Peyer's patch (tissue), 4 donors: ENCODE results near the gene SHC4.

Experiments
- POLR2A ChIP-seq, 2 donors: fragments of 450-650 bp; IDR thresholded peaks; one replicate each; pipeline ENCODE4 v1.5.1; 2017; ENCODE audit warnings: antibody characterized with exemption in 2 of 2, mild to moderate bottlenecking in 2 of 2, moderate library complexity in 2 of 2
- TF ChIP-seq, protein P1 (sequence below), 6 experiments: fragments of 450-650 bp in 4 of 6; fragments of 200-600 bp in 2 of 6; sonication (generic) in 1 of 6; IDR thresholded peaks; one replicate each; pipeline ENCODE4 v1.5.1; 2017 to 2019; ENCODE audit warnings: antibody characterized with exemption in 6 of 6, mild to moderate bottlenecking in 3 of 6, moderate library complexity in 1 of 6

DNA sequence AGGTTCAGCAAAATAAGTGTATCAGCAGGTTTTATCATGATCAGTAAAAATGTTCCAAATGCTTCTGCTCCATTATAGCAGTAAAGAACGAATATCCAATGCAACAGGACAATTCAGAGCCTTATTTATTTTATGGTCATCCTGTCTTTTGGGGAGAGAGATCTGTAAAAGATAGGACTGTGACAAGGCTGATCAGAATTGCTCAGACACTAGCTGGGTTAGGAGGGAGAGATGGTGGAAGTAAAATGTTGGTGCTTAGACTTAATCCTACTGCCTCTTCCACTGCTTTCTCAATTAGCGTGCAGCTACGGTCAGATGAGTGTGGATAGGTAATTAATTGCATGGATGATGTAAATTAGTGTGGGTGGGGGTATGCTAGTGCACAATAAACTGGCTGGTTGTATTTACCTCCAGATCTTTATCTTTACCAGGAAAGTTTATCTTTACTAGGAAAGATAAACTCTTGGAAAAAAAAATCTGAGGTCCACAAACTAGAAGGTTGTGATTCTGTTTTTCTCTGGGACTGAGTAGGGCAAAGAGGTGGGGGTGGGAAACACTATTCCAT lies 83.6 kb downstream of the SHC4 start:
- TF ChIP-seq, protein P1, sequence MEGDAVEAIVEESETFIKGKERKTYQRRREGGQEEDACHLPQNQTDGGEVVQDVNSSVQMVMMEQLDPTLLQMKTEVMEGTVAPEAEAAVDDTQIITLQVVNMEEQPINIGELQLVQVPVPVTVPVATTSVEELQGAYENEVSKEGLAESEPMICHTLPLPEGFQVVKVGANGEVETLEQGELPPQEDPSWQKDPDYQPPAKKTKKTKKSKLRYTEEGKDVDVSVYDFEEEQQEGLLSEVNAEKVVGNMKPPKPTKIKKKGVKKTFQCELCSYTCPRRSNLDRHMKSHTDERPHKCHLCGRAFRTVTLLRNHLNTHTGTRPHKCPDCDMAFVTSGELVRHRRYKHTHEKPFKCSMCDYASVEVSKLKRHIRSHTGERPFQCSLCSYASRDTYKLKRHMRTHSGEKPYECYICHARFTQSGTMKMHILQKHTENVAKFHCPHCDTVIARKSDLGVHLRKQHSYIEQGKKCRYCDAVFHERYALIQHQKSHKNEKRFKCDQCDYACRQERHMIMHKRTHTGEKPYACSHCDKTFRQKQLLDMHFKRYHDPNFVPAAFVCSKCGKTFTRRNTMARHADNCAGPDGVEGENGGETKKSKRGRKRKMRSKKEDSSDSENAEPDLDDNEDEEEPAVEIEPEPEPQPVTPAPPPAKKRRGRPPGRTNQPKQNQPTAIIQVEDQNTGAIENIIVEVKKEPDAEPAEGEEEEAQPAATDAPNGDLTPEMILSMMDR (IDR thresholded peaks at IDR 0.05), result no peak
- TF ChIP-seq POLR2A (IDR thresholded peaks at IDR 0.05), result no peak
